ENCODE measurements around the gene ATP6V0A4. TPM values are rescaled to one million over a fixed set of nuclear protein-coding genes. Genes with fewer than 3 reads are reported as not detected.

The ATP6V0A4 gene
- total RNA-seq, 1 experiment from 2014 or later, result 7.7 TPM

- CTCF ChIA-PET, result no interaction called here
- Mint-ChIP-seq H3K27ac (ENCODE audit: unreplicated experiment) (no peak overlapping the region), H3K27me3 (ENCODE audit: unreplicated experiment) (no peaks in the 10 kb centered on the region), H3K4me1 (ENCODE audit: low read depth, unreplicated experiment) (no peaks in the 10 kb centered on the region), H3K9me3 (ENCODE audit: low read depth, unreplicated experiment) (no peaks in the 10 kb centered on the region), H3K36me3 (ENCODE audit: insufficient read depth, unreplicated experiment) (no peaks in the 10 kb centered on the region), H3K4me3 (ENCODE audit: low read depth, unreplicated experiment) (no peak overlapping the region)
- TF ChIP-seq CTCF (IDR thresholded peaks at IDR 0.05; ENCODE audit: unreplicated experiment), result no peak
- no peak for DNase-seq
- no TSS peak for BruUV-seq (replicated peaks)
- intact Hi-C loops (cut with micrococcal nuclease; ENCODE audit: unreplicated experiment), result no loop called here
Observed at GRCh38 chr7:138712652-138713051, 85.3 kb downstream of the ATP6V0A4 start.

- H3K27ac Mint-ChIP-seq (ENCODE audit: unreplicated experiment), result no peak overlapping the region
Observed at GRCh38 chr7:138710536-138711385, 87.2 kb downstream of the ATP6V0A4 start.

GRCh38 chr7:138705167-138705566 lies 92.8 kb downstream of the ATP6V0A4 start:
- H3K4me1 Mint-ChIP-seq (ENCODE audit: low read depth, unreplicated experiment), result no peaks in the 10 kb centered on the region
- no peak overlapping the region for H3K27ac Mint-ChIP-seq (ENCODE audit: unreplicated experiment)
- H3K9me3 Mint-ChIP-seq (ENCODE audit: low read depth, unreplicated experiment), result no peaks in the 10 kb centered on the region
- intact Hi-C loops (cut with micrococcal nuclease; ENCODE audit: unreplicated experiment), result no loop called here
- CTCF ChIA-PET, result interaction anchor here (0.6 to 0.7 kb wide), 3 partner anchors 422 to 553 kb away, joined by 4 to 6 read pairs (median 4); no protein-coding TSS in a partner anchor
- H3K27me3 Mint-ChIP-seq (ENCODE audit: unreplicated experiment), result no peaks in the 10 kb centered on the region
- no peak for TF ChIP-seq CTCF (IDR thresholded peaks at IDR 0.05; ENCODE audit: unreplicated experiment)
- no peak for DNase-seq
- H3K36me3 Mint-ChIP-seq (ENCODE audit: insufficient read depth, unreplicated experiment), result no peaks in the 10 kb centered on the region
- no peak overlapping the region for H3K4me3 Mint-ChIP-seq (ENCODE audit: low read depth, unreplicated experiment)
- no TSS peak for BruUV-seq (replicated peaks)

More at GRCh38 chr7:138710536-138711385, 87.2 kb downstream of the ATP6V0A4 start:
- Mint-ChIP-seq H3K9me3 (ENCODE audit: low read depth, unreplicated experiment) (no peaks in the 10 kb centered on the region), H3K27me3 (ENCODE audit: unreplicated experiment) (no peaks in the 10 kb centered on the region), H3K36me3 (ENCODE audit: insufficient read depth, unreplicated experiment) (no peaks in the 10 kb centered on the region), H3K4me1 (ENCODE audit: low read depth, unreplicated experiment) (no peaks in the 10 kb centered on the region), H3K4me3 (ENCODE audit: low read depth, unreplicated experiment) (no peak overlapping the region)
- no peak for DNase-seq
- no TSS peak for BruUV-seq (replicated peaks)
- intact Hi-C loops (cut with micrococcal nuclease; ENCODE audit: unreplicated experiment), result no loop called here
- CTCF ChIA-PET, result interaction anchor here (0.6 kb wide), 1 partner anchor 269 kb away, joined by 4 read pairs; no protein-coding TSS in a partner anchor
- TF ChIP-seq CTCF (IDR thresholded peaks at IDR 0.05; ENCODE audit: unreplicated experiment), result no peak

GRCh38 chr7:138701537-138701923 lies 96.5 kb downstream of the ATP6V0A4 start:
- H3K4me3 Mint-ChIP-seq (ENCODE audit: low read depth, unreplicated experiment), result no peak overlapping the region
- CTCF ChIA-PET, result no interaction called here
- no TSS peak for BruUV-seq (replicated peaks)

More at GRCh38 chr7:138701537-138701923, 96.5 kb downstream of the ATP6V0A4 start:
- no peak overlapping the region for H3K27ac Mint-ChIP-seq (ENCODE audit: unreplicated experiment)
- no peak for TF ChIP-seq CTCF (IDR thresholded peaks at IDR 0.05; ENCODE audit: unreplicated experiment)
- no peak for DNase-seq
- no peaks in the 10 kb centered on the region for H3K27me3 Mint-ChIP-seq (ENCODE audit: unreplicated experiment)
- H3K4me1 Mint-ChIP-seq (ENCODE audit: low read depth, unreplicated experiment), result no peaks in the 10 kb centered on the region
- H3K36me3 Mint-ChIP-seq (ENCODE audit: insufficient read depth, unreplicated experiment), result no peaks in the 10 kb centered on the region
- H3K9me3 Mint-ChIP-seq (ENCODE audit: low read depth, unreplicated experiment), result no peaks in the 10 kb centered on the region
- intact Hi-C loops (cut with micrococcal nuclease; ENCODE audit: unreplicated experiment), result no loop called here

Data from Calu3 (cell line).